ENCODE data around the gene VEGFA. TPM values are rescaled to one million over a fixed set of nuclear protein-coding genes. Genes with fewer than 3 reads are reported as not detected.

The VEGFA gene
- total RNA-seq, 2 experiments from 2014 or later = 93.7 to 104 TPM

DNA sequence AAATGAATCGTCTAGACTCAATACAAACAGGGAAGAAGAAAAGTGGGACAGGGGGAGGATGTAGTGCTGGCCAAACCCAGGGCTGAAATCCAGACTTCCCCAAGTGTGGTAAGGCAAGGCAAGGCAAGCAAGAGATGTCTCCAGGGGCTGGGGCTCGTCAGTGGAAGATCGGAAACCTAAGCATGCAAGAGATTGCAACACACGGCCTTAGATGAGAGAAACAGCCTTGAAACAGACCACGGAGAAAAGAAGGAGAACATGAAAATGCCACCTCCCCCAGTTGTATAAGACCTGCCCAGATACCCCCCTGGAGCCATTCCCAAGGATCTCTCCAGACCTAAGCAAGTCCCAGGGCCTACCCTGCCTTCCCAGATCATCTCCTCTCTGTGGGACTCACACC lies 20.0 kb downstream of the VEGFA start:
- intact Hi-C loops (cut with micrococcal nuclease) = no loop called here
- ATAC-seq (no peak), DNase-seq (no peak)
- H3K9me3 Mint-ChIP-seq = no peaks in the 10 kb centered on the region
- H3K27me3 Mint-ChIP-seq = no peaks in the 10 kb centered on the region
- no peak overlapping the region for H3K4me3 Mint-ChIP-seq
- no peaks in the 10 kb centered on the region for H3K4me1 Mint-ChIP-seq (ENCODE audit: low read depth)
- TF ChIP-seq, protein P1, sequence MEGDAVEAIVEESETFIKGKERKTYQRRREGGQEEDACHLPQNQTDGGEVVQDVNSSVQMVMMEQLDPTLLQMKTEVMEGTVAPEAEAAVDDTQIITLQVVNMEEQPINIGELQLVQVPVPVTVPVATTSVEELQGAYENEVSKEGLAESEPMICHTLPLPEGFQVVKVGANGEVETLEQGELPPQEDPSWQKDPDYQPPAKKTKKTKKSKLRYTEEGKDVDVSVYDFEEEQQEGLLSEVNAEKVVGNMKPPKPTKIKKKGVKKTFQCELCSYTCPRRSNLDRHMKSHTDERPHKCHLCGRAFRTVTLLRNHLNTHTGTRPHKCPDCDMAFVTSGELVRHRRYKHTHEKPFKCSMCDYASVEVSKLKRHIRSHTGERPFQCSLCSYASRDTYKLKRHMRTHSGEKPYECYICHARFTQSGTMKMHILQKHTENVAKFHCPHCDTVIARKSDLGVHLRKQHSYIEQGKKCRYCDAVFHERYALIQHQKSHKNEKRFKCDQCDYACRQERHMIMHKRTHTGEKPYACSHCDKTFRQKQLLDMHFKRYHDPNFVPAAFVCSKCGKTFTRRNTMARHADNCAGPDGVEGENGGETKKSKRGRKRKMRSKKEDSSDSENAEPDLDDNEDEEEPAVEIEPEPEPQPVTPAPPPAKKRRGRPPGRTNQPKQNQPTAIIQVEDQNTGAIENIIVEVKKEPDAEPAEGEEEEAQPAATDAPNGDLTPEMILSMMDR (IDR thresholded peaks at IDR 0.05) = no peak
- CTCF ChIA-PET = interaction anchor here (1.6 kb wide), 1 partner anchor 16 kb away, joined by 3 read pairs; no protein-coding TSS in a partner anchor
- peaks cover 9% of the 10 kb centered on the region for H3K36me3 Mint-ChIP-seq (ENCODE audit: low read depth)
- POLR2A ChIA-PET = no interaction called here
- H3K27ac Mint-ChIP-seq = no peak overlapping the region

DNA sequence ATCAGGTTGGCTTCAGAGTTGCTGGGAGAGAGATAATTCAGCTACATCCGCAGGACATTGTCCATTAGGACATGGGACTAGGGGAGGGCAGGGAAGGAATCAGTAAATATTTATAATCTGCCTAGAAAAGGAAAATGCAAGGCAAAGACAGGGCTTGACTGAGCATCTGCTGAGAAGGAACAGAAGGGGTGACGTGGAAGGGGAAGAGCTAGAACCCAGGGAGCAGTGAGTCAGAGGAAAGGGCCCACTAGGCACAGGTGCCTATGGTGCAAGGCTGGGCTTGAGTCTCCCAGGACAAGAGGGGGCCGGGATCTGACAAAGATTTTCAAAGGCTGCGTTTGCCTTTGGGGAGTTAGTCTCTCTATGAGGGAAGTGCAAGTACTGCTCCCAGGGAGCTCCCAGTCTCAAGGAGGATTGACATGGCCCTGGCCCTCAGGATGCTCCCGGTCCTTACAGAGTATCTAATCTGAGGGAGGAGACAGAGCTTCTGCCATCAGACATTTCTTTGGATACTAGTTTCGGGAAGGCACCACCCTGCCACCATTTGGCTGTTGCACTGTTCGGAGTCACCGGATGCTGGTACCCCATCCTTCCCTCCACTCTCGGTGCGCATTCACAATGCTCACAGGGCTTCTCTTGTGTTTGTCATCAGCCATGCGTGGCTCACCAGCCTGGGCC lies 21.9 kb downstream of the VEGFA start:
- Mint-ChIP-seq H3K27me3 (no peaks in the 10 kb centered on the region), H3K9me3 (no peaks in the 10 kb centered on the region), H3K4me1 (ENCODE audit: low read depth) (no peaks in the 10 kb centered on the region), H3K4me3 (no peak overlapping the region), H3K36me3 (ENCODE audit: low read depth) (no peaks in the 10 kb centered on the region), H3K27ac (no peak overlapping the region)
- DNase-seq = no peak
- intact Hi-C loops (cut with micrococcal nuclease) = no loop called here
- ChIA-PET CTCF (no interaction called here), POLR2A (no interaction called here)
- TF ChIP-seq, protein P1 (IDR thresholded peaks at IDR 0.05) = no peak
- ATAC-seq = no peak

DNA sequence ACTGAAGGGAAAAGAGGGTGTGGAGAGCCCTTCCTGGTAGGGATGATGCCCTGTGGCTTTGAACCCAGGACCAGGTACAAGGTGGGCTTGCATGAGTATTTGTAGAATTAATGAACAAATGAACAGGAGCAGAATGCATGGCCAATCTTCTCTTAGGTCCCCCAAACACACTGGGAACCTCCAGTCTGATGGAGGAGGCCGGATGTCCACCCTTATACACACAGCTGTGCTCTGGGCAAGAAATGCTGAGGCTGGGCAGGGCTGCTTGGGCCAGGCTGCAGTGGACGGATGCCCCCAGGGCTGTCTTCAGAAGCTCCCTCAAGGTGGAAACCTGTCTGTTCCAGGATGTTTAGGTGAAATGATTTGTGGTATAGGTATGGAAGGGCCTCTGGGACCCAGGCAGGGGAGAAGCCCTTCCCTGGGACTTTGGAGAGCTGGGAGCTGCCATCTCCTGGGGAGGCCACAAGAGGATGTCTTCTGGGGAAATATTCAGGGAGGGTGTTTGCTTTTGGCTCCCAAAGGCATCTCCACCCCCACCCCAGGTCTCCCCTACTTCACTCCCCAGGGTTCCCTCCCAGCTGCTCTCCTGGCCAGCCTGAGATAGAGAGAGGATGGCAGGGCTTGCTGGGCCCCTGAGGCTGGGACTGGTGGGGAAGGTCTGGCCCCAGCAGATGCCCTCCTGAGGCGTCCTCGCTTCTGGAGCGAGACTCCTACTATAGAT lies 23.3 kb downstream of the VEGFA start:
- CTCF ChIA-PET = interaction anchor here (0.8 kb wide), 1 partner anchor 24 kb away, joined by 3 read pairs; no protein-coding TSS in a partner anchor
- H3K27me3 Mint-ChIP-seq = no peaks in the 10 kb centered on the region
- POLR2A ChIA-PET = interaction anchor here (0.5 kb wide), 1 partner anchor 612 kb away, joined by 3 read pairs; no protein-coding TSS in a partner anchor
- H3K36me3 Mint-ChIP-seq (ENCODE audit: low read depth) = no peaks in the 10 kb centered on the region
- no peaks in the 10 kb centered on the region for H3K4me1 Mint-ChIP-seq (ENCODE audit: low read depth)
- H3K9me3 Mint-ChIP-seq = no peaks in the 10 kb centered on the region
- no peak overlapping the region for H3K4me3 Mint-ChIP-seq
- TF ChIP-seq, protein P1 (IDR thresholded peaks at IDR 0.05) = no peak
- ATAC-seq = no peak
- H3K27ac Mint-ChIP-seq = no peak overlapping the region
- no peak for DNase-seq
- intact Hi-C loops (cut with micrococcal nuclease) = no loop called here

DNA sequence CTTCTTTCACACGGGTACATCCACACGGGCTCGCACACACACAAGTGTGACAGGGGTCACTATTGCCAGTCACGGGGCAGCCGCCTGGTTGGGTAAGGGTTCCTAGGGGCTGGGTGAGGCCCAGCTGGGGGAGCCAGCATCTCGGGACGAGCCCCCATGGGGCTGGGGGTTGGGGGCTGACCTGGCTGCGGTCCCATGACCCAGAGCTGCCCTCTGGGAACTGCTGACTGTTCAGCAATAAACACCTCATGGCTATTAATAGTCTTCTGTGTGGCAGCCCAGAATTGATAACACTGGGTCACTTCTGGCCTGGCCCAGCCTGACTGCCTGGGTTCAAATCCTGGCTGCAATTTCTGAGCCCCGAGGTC lies 23.8 kb downstream of the VEGFA start:
- H3K36me3 Mint-ChIP-seq (ENCODE audit: low read depth) = no peaks in the 10 kb centered on the region
- TF ChIP-seq, protein P1 (IDR thresholded peaks at IDR 0.05) = no peak
- POLR2A ChIA-PET = interaction anchor here (0.5 to 0.8 kb wide), 2 partner anchors 8 to 611 kb away, joined by 3 read pairs; no protein-coding TSS in a partner anchor
- H3K4me1 Mint-ChIP-seq (ENCODE audit: low read depth) = no peaks in the 10 kb centered on the region
- DNase-seq = no peak
- CTCF ChIA-PET = interaction anchor here (0.8 kb wide), 2 partner anchors 23 to 126 kb away, joined by 3 read pairs; no protein-coding TSS in a partner anchor
- H3K27me3 Mint-ChIP-seq = no peaks in the 10 kb centered on the region
- intact Hi-C loops (cut with micrococcal nuclease) = no loop called here
- no peak overlapping the region for H3K4me3 Mint-ChIP-seq
- no peaks in the 10 kb centered on the region for H3K9me3 Mint-ChIP-seq
- no peak overlapping the region for H3K27ac Mint-ChIP-seq
- no peak for ATAC-seq

DNA sequence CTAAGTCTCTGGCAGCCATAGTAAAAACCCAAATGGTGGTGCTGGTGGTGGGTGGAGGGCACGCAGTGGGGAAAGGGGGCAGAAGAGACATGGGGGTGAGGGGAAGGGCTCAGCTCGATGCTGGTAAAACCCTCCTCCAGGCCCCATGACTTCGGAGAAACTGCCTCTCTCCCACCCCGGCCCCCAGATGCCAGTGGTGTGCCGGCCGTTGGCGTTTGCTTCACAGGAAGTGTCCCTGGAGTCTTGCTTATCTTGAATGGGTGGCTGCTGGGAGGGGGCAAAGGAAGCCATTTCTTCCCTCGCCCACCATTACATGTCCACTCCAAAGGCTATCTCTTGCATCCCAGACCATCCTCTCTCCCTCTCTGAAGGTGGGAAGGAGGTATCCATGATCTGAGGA lies 25.4 kb downstream of the VEGFA start:
- Mint-ChIP-seq H3K9me3 (no peaks in the 10 kb centered on the region), H3K36me3 (ENCODE audit: low read depth) (no peaks in the 10 kb centered on the region), H3K4me3 (no peak overlapping the region), H3K4me1 (ENCODE audit: low read depth) (peaks cover 4% of the 10 kb centered on the region), H3K27me3 (no peaks in the 10 kb centered on the region), H3K27ac (no peak overlapping the region)
- POLR2A ChIA-PET = no interaction called here
- TF ChIP-seq, protein P1 (IDR thresholded peaks at IDR 0.05) = no peak
- no peak for DNase-seq
- ATAC-seq = no peak
- intact Hi-C loops (cut with micrococcal nuclease) = no loop called here
- CTCF ChIA-PET = no interaction called here
